ENCODE results near the gene MYO1D. TPM values are rescaled to one million over a fixed set of nuclear protein-coding genes. Genes with fewer than 3 reads are reported as not detected.

The MYO1D gene
- total and polyA plus RNA-seq, 2 of the 13 experiments (the other 11 are each of a cell fraction or from before 2014, with no cell fraction given), result 13.2 to 17.3 TPM

DNA sequence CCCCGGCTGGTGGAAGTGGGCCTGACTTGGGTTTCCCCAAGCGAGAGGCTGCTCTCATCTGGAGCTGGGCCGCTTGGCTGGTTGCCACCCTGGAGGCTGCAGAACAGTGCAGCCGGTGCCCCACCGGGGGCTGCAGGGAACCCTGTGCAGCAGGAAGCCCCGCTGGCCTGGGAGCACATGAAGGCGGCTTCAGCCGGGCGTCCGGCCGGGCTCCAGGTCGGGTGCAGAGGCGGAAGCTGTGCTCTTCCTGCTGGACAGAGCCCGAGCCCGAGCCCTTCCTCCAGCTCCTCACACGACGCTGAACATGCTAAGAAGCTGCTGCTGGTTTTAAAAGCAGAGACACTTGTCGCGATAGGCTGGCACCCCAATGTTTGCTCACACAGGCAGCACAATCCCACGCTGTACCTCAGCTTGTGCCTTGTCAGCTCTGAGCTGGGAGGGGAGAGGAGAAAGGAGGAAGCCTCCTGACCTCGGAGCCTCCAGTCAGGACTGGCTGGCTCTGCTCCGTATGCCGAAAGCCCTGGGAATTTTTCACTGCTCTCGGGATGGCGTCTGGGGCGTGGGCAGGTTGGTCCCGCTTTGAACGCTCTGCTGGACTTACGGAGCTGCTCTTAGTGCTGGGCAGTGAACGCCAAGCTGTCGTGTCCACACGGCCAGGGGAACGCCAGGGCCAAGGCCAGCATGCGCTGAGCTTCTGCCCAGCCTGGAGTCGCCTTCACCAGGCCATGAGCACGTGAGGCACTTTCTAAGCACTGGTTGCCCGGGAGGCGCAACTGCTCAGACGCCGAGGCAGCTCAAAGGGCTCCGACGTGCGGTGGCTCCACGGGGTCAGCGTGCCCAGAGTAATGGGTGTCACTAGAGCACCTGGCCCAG lies 381.3 kb downstream of the MYO1D start:
- no peak overlapping the region for H3K9ac ChIP-seq (ENCODE audit: insufficient read depth, low read depth, low read length)
- no peak for TF ChIP-seq ZNF878 (CRISPR knock-in tag; IDR thresholded peaks at IDR 0.05)
- TF ChIP-seq ZBTB38 (CRISPR knock-in tag; IDR thresholded peaks at IDR 0.05), result 0 out of 2 replicates have a peak, but pooled peaks have one; percentile 15
- POLR2A ChIA-PET, result no interaction called here
- no peak overlapping the region for H2AFZ ChIP-seq (ENCODE audit: low read length)
- in situ Hi-C loops (cut with HindIII; ENCODE audit: extremely low pct_ligation_motif_present, low pct_unique_long_range_greater_than_20kb) (no loop called here), intact Hi-C loops (cut with micrococcal nuclease; ENCODE audit: unreplicated experiment) (no loop called here)
- DNase-seq (ENCODE audit: low spot score) (no peak), ATAC-seq (no peak; the same call in 2 of the 3 replicates), FAIRE-seq (no peak)
- no peak overlapping the region for H3K4me3 ChIP-seq (replicated peaks in 1 of 3; ENCODE audit: insufficient read depth in 1 of 3, low read depth in 2 of 3, low read length in 3 of 3)
- no peak overlapping the region for H3K27ac ChIP-seq (ENCODE audit: extremely low read length, insufficient read depth, low read length)
- CTCF ChIA-PET (ENCODE audit: low intra/inter-chr PET ratio, low total read pairs), result no interaction called here
- no peak overlapping the region for H3K4me2 ChIP-seq (ENCODE audit: low read depth, low read length)
- no peaks in the 10 kb centered on the region for H4K20me1 ChIP-seq (ENCODE audit: insufficient read depth, low read length)
- H3K9me3 ChIP-seq (ENCODE audit: low read length), result no peaks in the 10 kb centered on the region
- no TSS peak for BruUV-seq (replicated peaks)
- WGBS (ENCODE audit: low lambda C conversion rate), result 74% methylated on average over 23 of the region's 45 CpGs
- H3K79me2 ChIP-seq (ENCODE audit: insufficient read depth, low read length), result no peaks in the 10 kb centered on the region
- no peaks in the 10 kb centered on the region for H3K36me3 ChIP-seq (replicated peaks in 1 of 2; ENCODE audit: control insufficient read depth in 1 of 2, insufficient read depth in 2 of 2, low read length in 2 of 2)
- H3K4me1 ChIP-seq (ENCODE audit: insufficient read depth, low read length), result 0 out of 2 replicates have a peak, but pooled peaks cover 9% of the 10 kb centered on the region
- no peaks in the 10 kb centered on the region for H3K27me3 ChIP-seq (ENCODE audit: control insufficient read depth in 1 of 2, insufficient read depth in 2 of 2, low read length in 2 of 2)

- no peaks in the 10 kb centered on the region for H4K20me1 ChIP-seq (ENCODE audit: insufficient read depth, low read length)
- H3K9me3 ChIP-seq (ENCODE audit: low read length), result no peaks in the 10 kb centered on the region
- H3K4me2 ChIP-seq (ENCODE audit: low read depth, low read length), result no peak overlapping the region
- H3K4me3 ChIP-seq (replicated peaks in 1 of 3; ENCODE audit: insufficient read depth in 1 of 3, low read depth in 2 of 3, low read length in 3 of 3), result no peak overlapping the region
- no peak; the same call in 1 of the 3 replicates for ATAC-seq
- H3K4me1 ChIP-seq (ENCODE audit: insufficient read depth, low read length), result peaks cover 12% of the 10 kb centered on the region; the same call in 1 of the 2 replicates
- ChIA-PET CTCF (ENCODE audit: low intra/inter-chr PET ratio, low total read pairs) (no interaction called here), POLR2A (no interaction called here)
- intact Hi-C loops (cut with micrococcal nuclease; ENCODE audit: unreplicated experiment) (no loop called here), in situ Hi-C loops (cut with HindIII; ENCODE audit: extremely low pct_ligation_motif_present, low pct_unique_long_range_greater_than_20kb) (no loop called here)
- no peak overlapping the region for H2AFZ ChIP-seq (ENCODE audit: low read length)
- 85% methylated on average over 8 of the region's 34 CpGs for WGBS (ENCODE audit: low lambda C conversion rate)
- peaks cover 2 to 4% of the 10 kb centered on the region in 2 experiments; a peak in 2 of 5 replicates for H3K36me3 ChIP-seq (replicated peaks in 1 of 2; ENCODE audit: control insufficient read depth in 1 of 2, insufficient read depth in 2 of 2, low read length in 2 of 2)
- no peaks in the 10 kb centered on the region for H3K27me3 ChIP-seq (ENCODE audit: control insufficient read depth in 1 of 2, insufficient read depth in 2 of 2, low read length in 2 of 2)
- no peak overlapping the region for H3K9ac ChIP-seq (ENCODE audit: insufficient read depth, low read depth, low read length)
- H3K27ac ChIP-seq (ENCODE audit: extremely low read length, insufficient read depth, low read length), result no peak overlapping the region
- no peaks in the 10 kb centered on the region for H3K79me2 ChIP-seq (ENCODE audit: insufficient read depth, low read length)
- no peak for DNase-seq (ENCODE audit: low spot score)
- no peak for FAIRE-seq
- BruUV-seq (replicated peaks), result no TSS peak
- TF ChIP-seq ZNF281 (CRISPR knock-in tag; IDR thresholded peaks at IDR 0.05; ENCODE audit: borderline replicate concordance), result no peak
- TF ChIP-seq, protein P1, sequence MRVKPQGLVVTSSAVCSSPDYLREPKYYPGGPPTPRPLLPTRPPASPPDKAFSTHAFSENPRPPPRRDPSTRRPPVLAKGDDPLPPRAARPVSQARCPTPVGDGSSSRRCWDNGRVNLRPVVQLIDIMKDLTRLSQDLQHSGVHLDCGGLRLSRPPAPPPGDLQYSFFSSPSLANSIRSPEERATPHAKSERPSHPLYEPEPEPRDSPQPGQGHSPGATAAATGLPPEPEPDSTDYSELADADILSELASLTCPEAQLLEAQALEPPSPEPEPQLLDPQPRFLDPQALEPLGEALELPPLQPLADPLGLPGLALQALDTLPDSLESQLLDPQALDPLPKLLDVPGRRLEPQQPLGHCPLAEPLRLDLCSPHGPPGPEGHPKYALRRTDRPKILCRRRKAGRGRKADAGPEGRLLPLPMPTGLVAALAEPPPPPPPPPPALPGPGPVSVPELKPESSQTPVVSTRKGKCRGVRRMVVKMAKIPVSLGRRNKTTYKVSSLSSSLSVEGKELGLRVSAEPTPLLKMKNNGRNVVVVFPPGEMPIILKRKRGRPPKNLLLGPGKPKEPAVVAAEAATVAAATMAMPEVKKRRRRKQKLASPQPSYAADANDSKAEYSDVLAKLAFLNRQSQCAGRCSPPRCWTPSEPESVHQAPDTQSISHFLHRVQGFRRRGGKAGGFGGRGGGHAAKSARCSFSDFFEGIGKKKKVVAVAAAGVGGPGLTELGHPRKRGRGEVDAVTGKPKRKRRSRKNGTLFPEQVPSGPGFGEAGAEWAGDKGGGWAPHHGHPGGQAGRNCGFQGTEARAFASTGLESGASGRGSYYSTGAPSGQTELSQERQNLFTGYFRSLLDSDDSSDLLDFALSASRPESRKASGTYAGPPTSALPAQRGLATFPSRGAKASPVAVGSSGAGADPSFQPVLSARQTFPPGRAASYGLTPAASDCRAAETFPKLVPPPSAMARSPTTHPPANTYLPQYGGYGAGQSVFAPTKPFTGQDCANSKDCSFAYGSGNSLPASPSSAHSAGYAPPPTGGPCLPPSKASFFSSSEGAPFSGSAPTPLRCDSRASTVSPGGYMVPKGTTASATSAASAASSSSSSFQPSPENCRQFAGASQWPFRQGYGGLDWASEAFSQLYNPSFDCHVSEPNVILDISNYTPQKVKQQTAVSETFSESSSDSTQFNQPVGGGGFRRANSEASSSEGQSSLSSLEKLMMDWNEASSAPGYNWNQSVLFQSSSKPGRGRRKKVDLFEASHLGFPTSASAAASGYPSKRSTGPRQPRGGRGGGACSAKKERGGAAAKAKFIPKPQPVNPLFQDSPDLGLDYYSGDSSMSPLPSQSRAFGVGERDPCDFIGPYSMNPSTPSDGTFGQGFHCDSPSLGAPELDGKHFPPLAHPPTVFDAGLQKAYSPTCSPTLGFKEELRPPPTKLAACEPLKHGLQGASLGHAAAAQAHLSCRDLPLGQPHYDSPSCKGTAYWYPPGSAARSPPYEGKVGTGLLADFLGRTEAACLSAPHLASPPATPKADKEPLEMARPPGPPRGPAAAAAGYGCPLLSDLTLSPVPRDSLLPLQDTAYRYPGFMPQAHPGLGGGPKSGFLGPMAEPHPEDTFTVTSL (CRISPR knock-in tag; IDR thresholded peaks at IDR 0.05; ENCODE audit: borderline replicate concordance), result no peak
- TF ChIP-seq ZC3H13 (CRISPR knock-in tag; IDR thresholded peaks at IDR 0.05), result no peak
- no peak for TF ChIP-seq ATF1 (CRISPR knock-in tag; IDR thresholded peaks at IDR 0.05)
- TF ChIP-seq TARDBP (CRISPR knock-in tag; IDR thresholded peaks at IDR 0.05), result no peak
These were observed 382.1 kb downstream of the MYO1D start for GRCh38 chr17:32494621-32495358.

Data from HepG2 (cell line).